H1 (cell line): Measurements from ENCODE around the gene PTGDS. TPM values are rescaled to one million over a fixed set of nuclear protein-coding genes. Genes with fewer than 3 reads are reported as not detected.

Experiments used
- CTCF ChIA-PET: fragments of 300-600 bp; sonication (Branson Sonifier 250); formaldehyde crosslinking; loops from one replicate; lab custom pipeline; 2021; ENCODE audit not compliant: partially characterized antibody; lab: Charles Lee
- POLR2A ChIA-PET: fragments of 300-600 bp; sonication (Branson Sonifier 250); formaldehyde crosslinking; loops from one replicate; lab custom pipeline; 2021; ENCODE audit warnings: inconsistent platforms; ENCODE audit not compliant: partially characterized antibody; lab: Charles Lee
- DNase-seq, 2 experiments: peaks; one replicate each; pipeline versions ENCODE4 v3.0.0 to v3.0.0-alpha.2; 2010 to 2022; ENCODE audit warnings: low spot score in 2 of 2, low read depth in 1 of 2, mixed read lengths in 1 of 2
- FAIRE-seq: peaks from 2 replicates; lab custom pipeline; 2011; peaks lifted over from hg19 to GRCh38; lab: Jason Lieb, UNC
- H2AFZ ChIP-seq: 2 replicates; pipeline ENCODE4 v1.8.1; 2012; ENCODE audit warnings: low read length, inconsistent platforms
- H2AK5ac ChIP-seq: 2 replicates; pipeline ENCODE4 v1.6.1; 2013; ENCODE audit warnings: low read depth, low read length
- H2BK120ac ChIP-seq: replicated peaks from 2 replicates; pipeline ENCODE3; 2013; ENCODE audit warnings: low read depth, low read length, inconsistent platforms
- H2BK12ac ChIP-seq: 2 replicates; pipeline ENCODE4 v1.6.1; 2013; ENCODE audit warnings: low read depth, low read length
- H2BK15ac ChIP-seq: 2 replicates; pipeline ENCODE4 v1.6.1; 2013; ENCODE audit warnings: low read length
- H2BK20ac ChIP-seq: 2 replicates; pipeline ENCODE4 v1.6.1; 2013; ENCODE audit warnings: low read length
- H2BK5ac ChIP-seq: 2 replicates; pipeline ENCODE4 v1.6.1; 2013; ENCODE audit warnings: low read depth, low read length
- H3K14ac ChIP-seq: 2 replicates; pipeline ENCODE4 v1.6.1; 2013; ENCODE audit warnings: inconsistent platforms; ENCODE audit not compliant: insufficient read length
- H3K18ac ChIP-seq: 2 replicates; pipeline ENCODE4 v1.6.1; 2013; ENCODE audit warnings: low read length; ENCODE audit errors: extremely low read depth
- H3K23ac ChIP-seq: 2 replicates; pipeline ENCODE4 v1.6.1; 2013; ENCODE audit warnings: inconsistent platforms; ENCODE audit not compliant: insufficient read length
- H3K23me2 ChIP-seq: 2 replicates; pipeline ENCODE4 v1.6.1; 2013; ENCODE audit warnings: low read depth, low read length
- H3K27ac ChIP-seq: 2 replicates; pipeline ENCODE4 v1.6.1; 2011; ENCODE audit warnings: low read depth, low read length, inconsistent platforms
- H3K27me3 ChIP-seq, 4 experiments: replicated peaks in 1 of 4; 1 replicate in 1 of 4; 2 replicates in 3 of 4; pipeline versions ENCODE4 v1.6.1 to v1.8.1; 2011 to 2013; ENCODE audit warnings: low read length in 3 of 4, mild to moderate bottlenecking in 3 of 4, inconsistent platforms in 2 of 4, mixed read lengths in 2 of 4, moderate library complexity in 1 of 4; ENCODE audit not compliant: control insufficient read depth in 3 of 4, insufficient read depth in 3 of 4; ENCODE audit errors: extremely low read depth in 1 of 4
- H3K36me3 ChIP-seq, 4 experiments: 2 replicates each; pipeline versions ENCODE4 v1.6.1 to v1.8.1; 2011 to 2013; ENCODE audit warnings: mild to moderate bottlenecking in 4 of 4, low read length in 3 of 4, moderate library complexity in 2 of 4, control low read depth in 1 of 4, inconsistent platforms in 1 of 4; ENCODE audit not compliant: insufficient read depth in 4 of 4, control insufficient read depth in 2 of 4
- H3K4ac ChIP-seq: replicated peaks from 2 replicates; pipeline ENCODE3; 2013; ENCODE audit warnings: low read length, low read depth, mixed read lengths, inconsistent platforms; ENCODE audit not compliant: insufficient read length
- H3K4me1 ChIP-seq, 4 experiments: replicated peaks in 1 of 4; 1 replicate in 1 of 4; 2 replicates in 3 of 4; pipeline versions ENCODE4 v1.6.1 to v1.8.1; 2011 to 2013; ENCODE audit warnings: low read length in 3 of 4, inconsistent platforms in 2 of 4, mixed read lengths in 1 of 4; ENCODE audit not compliant: insufficient read depth in 4 of 4, control insufficient read depth in 3 of 4
- H3K4me2 ChIP-seq, 2 experiments: 2 replicates each; pipeline versions ENCODE4 v1.6.1 to v1.8.1; 2011 to 2013; ENCODE audit warnings: low read depth in 2 of 2, low read length in 2 of 2, control low read depth in 1 of 2, inconsistent platforms in 1 of 2, mild to moderate bottlenecking in 1 of 2; ENCODE audit not compliant: insufficient read depth in 1 of 2
- H3K4me3 ChIP-seq, 4 experiments: fragments of 200-600, 300-600 bp in 1 of 4; sonication (generic), shearing (Covaris generic), sonication (Bioruptor Twin) in 1 of 4; 2 replicates each; pipeline versions ENCODE4 v1.5.1 to v1.8.1; 2011 to 2016; ENCODE audit warnings: low read length in 4 of 4, low read depth in 3 of 4, control low read depth in 2 of 4, inconsistent platforms in 2 of 4, mild to moderate bottlenecking in 2 of 4, mixed read lengths in 1 of 4, moderate library complexity in 1 of 4; ENCODE audit not compliant: insufficient read depth in 2 of 4; ENCODE audit errors: extremely low read depth in 1 of 4
- H3K56ac ChIP-seq: replicated peaks from 2 replicates; pipeline ENCODE3; 2013; ENCODE audit warnings: low read depth, mild to moderate bottlenecking, mixed read lengths, low read length, inconsistent platforms; ENCODE audit not compliant: insufficient read length
- H3K79me1 ChIP-seq: 2 replicates; pipeline ENCODE4 v1.6.1; 2013; ENCODE audit warnings: low read depth, low read length, control low read depth
- H3K79me2 ChIP-seq, 2 experiments: 2 replicates each; pipeline versions ENCODE4 v1.6.1 to v1.8.1; 2012 to 2013; ENCODE audit warnings: low read length in 2 of 2, mild to moderate bottlenecking in 2 of 2, inconsistent platforms in 1 of 2; ENCODE audit not compliant: insufficient read depth in 2 of 2, control insufficient read depth in 1 of 2
- H3K9ac ChIP-seq, 4 experiments: replicated peaks in 1 of 4; 1 replicate in 1 of 4; 2 replicates in 3 of 4; pipeline versions ENCODE4 v1.6.1 to v1.8.1; 2011 to 2013; ENCODE audit warnings: low read depth in 3 of 4, low read length in 3 of 4, control low read depth in 2 of 4, mild to moderate bottlenecking in 2 of 4, moderate library complexity in 2 of 4, inconsistent platforms in 1 of 4; ENCODE audit errors: extremely low read depth in 1 of 4
- H3K9me3 ChIP-seq, 2 experiments: 2 replicates each; pipeline versions ENCODE4 v1.6.1 to v1.8.1; 2012 to 2013; ENCODE audit warnings: mild to moderate bottlenecking in 2 of 2, moderate library complexity in 2 of 2, control low read depth in 1 of 2, inconsistent platforms in 1 of 2, low read depth in 1 of 2, low read length in 1 of 2, mixed read lengths in 1 of 2; ENCODE audit not compliant: insufficient read depth in 2 of 2
- H4K20me1 ChIP-seq, 2 experiments: replicated peaks in 1 of 2; 2 replicates each; pipeline versions ENCODE3 to v1.8.1; 2011 to 2013; ENCODE audit warnings: inconsistent platforms in 2 of 2, low read length in 2 of 2, mild to moderate bottlenecking in 1 of 2; ENCODE audit not compliant: insufficient read depth in 2 of 2, control insufficient read depth in 1 of 2
- H4K5ac ChIP-seq: 2 replicates; pipeline ENCODE4 v1.6.1; 2013; ENCODE audit warnings: low read length, low read depth, mixed read lengths, inconsistent platforms; ENCODE audit not compliant: insufficient read length
- H4K8ac ChIP-seq: 2 replicates; pipeline ENCODE4 v1.8.0; 2013; ENCODE audit warnings: mild to moderate bottlenecking, moderate library complexity, low read length, inconsistent platforms; ENCODE audit not compliant: insufficient read depth; ENCODE audit errors: extremely low read depth
- H4K91ac ChIP-seq: replicated peaks from 2 replicates; pipeline ENCODE3; 2013; ENCODE audit warnings: low read length, mixed read lengths, inconsistent platforms; ENCODE audit not compliant: insufficient read length
- ZNF274 ChIP-seq: IDR thresholded peaks from 2 replicates; pipeline ENCODE4 v1.7.0; 2012; ENCODE audit warnings: low read length, borderline replicate concordance; ENCODE audit errors: extremely low read depth
- WGBS, 2 experiments: shearing (Covaris generic) in 1 of 2; methylation state at CpG; one replicate each; pipeline versions ENCODE4 v1.1.6 to v1.1.7; 2013 to 2015; ENCODE audit warnings: low lambda C conversion rate in 2 of 2, mixed read lengths in 2 of 2, inconsistent platforms in 1 of 2, low coverage in 1 of 2, missing lambda C conversion rate in 1 of 2; ENCODE audit not compliant: insufficient replicate concordance in 2 of 2, insufficient coverage in 1 of 2, insufficient read length in 1 of 2; ENCODE audit errors: extremely low coverage in 1 of 2, missing lambda C conversion rate in 1 of 2; 5-methylcytosine and 5-hydroxymethylcytosine counted together
- polyA plus RNA-seq, 7 experiments: library from polyadenylated mRNA; depleted of rRNA in 3 of 7; stranded (reverse) in 5 of 7; unstranded in 2 of 7; fragments of >200 nt in 5 of 7; fragments of 200-250 nt in 2 of 7; gene quantifications; 1 replicate in 5 of 7; 2 replicates in 1 of 7; 4 replicates in 1 of 7; pipeline versions ENCODE4 v1.2.1 to v1.2.3, GENCODE V29; 2011 to 2013; ENCODE audit warnings: missing spikeins in 2 of 7, mixed read lengths in 2 of 7
- total RNA-seq: library from RNA; stranded (reverse); fragmentation: NEBNext Ultra II Directional; extraction: Animal tissue kit (Norgen Biotek cat#: 25700); gene quantifications from 2 replicates; pipeline ENCODE4 v1.2.1, GENCODE V29; 2021

The PTGDS gene
- total and polyA plus RNA-seq, 2 of the 8 experiments (the other 6 are each of a cell fraction or from before 2014, with no cell fraction given): 1.7 to 2.3 TPM

DNA sequence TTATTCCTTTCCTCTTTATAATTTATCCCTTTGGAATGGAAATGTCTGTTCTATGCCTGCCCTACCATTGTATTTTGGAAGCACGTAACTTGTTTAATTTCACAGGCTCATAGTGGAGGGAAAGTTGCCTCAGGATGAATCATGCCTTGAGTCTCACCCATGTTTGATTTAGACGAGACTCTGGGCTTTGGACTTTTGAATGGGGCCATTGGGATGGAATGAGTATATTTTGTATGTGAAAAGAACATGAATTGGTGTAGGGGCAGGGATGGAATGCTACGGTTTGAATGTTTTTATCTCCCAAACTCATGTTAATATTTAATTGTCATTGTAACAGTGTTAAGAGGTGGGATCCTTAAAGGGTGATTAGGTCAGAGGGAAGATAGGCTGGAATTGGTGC is 43.0 kb upstream of the PTGDS start:
- 90% methylated on average over 3 of the region's 3 CpGs; no CpG with 5 or more reads in 1 of the 2 experiments for WGBS, 2 experiments
- Histone ChIP-seq H3K9ac (no peak overlapping the region), H2BK5ac (no peak overlapping the region), H2BK15ac (no peak overlapping the region), H2BK12ac (no peak overlapping the region), H3K14ac (no peak overlapping the region), H2AK5ac (no peak overlapping the region), H2AFZ (no peak overlapping the region), H2BK20ac (no peak overlapping the region), H3K4me3 (no peak overlapping the region), H4K20me1 (peaks cover 2 to 14% of the 10 kb centered on the region in 2 experiments), H3K79me1 (no peaks in the 10 kb centered on the region; the same call in none of the 2 replicates), H4K8ac (no peak overlapping the region), H3K9me3 (no peaks in the 10 kb centered on the region; a peak in 1 of 4 replicates), H3K23ac (no peak overlapping the region), H3K4me2 (no peak overlapping the region)
- no peak for TF ChIP-seq ZNF274
- TF ChIP-seq, all 59 proteins: peak for 0
- H3K27ac ChIP-seq: no peak overlapping the region
- H3K23me2 ChIP-seq: no peaks in the 10 kb centered on the region
- DNase-seq (no peak), FAIRE-seq (no peak)
- H4K91ac ChIP-seq: no peak overlapping the region
- H3K27me3 ChIP-seq: no peaks in the 10 kb centered on the region
- no peak overlapping the region for H3K4ac ChIP-seq
- no peak overlapping the region for H2BK120ac ChIP-seq
- H3K56ac ChIP-seq: no peak overlapping the region
- ChIA-PET CTCF (interaction anchor here (1.0 to 2.2 kb wide), 2 partner anchors 91 to 94 kb away, joined by 3 to 4 read pairs; no protein-coding TSS in a partner anchor), POLR2A (interaction anchor here (0.6 kb wide), 2 partner anchors 215 to 453 kb away, joined by 3 read pairs; no protein-coding TSS in a partner anchor)
- H3K4me1 ChIP-seq: peaks cover 0 to 6% (median 0%) of the 10 kb centered on the region in 4 experiments; a peak in 2 of 7 replicates
- no peaks in the 10 kb centered on the region; a peak in 1 of 4 replicates for H3K79me2 ChIP-seq
- no peak overlapping the region for H3K18ac ChIP-seq
- H4K5ac ChIP-seq: no peak overlapping the region
- peaks cover 0 to 4% (median 0%) of the 10 kb centered on the region in 4 experiments; a peak in 2 of 8 replicates for H3K36me3 ChIP-seq
